ENCODE results near the gene VEPH1.

VEPH1 gene

DNA sequence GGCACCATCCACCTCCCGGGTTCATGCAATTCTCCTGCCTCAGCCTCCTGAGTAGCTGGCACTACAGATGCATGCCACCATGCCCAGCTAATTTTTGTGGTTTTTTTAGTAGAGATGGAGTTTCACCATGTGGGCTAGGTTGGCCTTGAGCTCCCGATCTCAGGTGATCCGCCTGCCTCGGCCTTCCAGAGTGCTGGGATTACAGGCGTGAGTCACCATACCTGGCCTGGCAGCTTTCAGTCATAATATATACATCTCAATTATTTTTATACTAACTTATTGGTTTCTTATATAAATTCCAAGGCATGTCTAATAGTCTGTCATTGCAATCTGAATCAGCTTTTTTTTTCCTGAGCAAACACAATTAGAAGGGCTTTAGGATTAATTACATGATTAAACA lies 269.3 kb downstream of the VEPH1 start:
- H3K36me3 ChIP-seq (ENCODE audit: control insufficient read depth, low read length) = no peaks in the 10 kb centered on the region
- H3K27me3 ChIP-seq (ENCODE audit: control insufficient read depth, low read length) = peaks cover 6% of the 10 kb centered on the region; the same call in 1 of the 2 replicates
- no peaks in the 10 kb centered on the region for H3K9me3 ChIP-seq (ENCODE audit: control insufficient read depth, insufficient read depth, low read length)
- no peaks in the 10 kb centered on the region for H4K20me1 ChIP-seq (ENCODE audit: control insufficient read depth, insufficient read depth, low read depth, low read length)
- H3K27ac ChIP-seq (ENCODE audit: low read depth, low read length) = no peak overlapping the region
- H3K79me2 ChIP-seq (ENCODE audit: control insufficient read depth, low read length) = no peaks in the 10 kb centered on the region
- TF ChIP-seq EZH2phosphoT487 (IDR thresholded peaks at IDR 0.05; ENCODE audit: borderline replicate concordance, low read length) = no peak
- TF ChIP-seq, protein P1, sequence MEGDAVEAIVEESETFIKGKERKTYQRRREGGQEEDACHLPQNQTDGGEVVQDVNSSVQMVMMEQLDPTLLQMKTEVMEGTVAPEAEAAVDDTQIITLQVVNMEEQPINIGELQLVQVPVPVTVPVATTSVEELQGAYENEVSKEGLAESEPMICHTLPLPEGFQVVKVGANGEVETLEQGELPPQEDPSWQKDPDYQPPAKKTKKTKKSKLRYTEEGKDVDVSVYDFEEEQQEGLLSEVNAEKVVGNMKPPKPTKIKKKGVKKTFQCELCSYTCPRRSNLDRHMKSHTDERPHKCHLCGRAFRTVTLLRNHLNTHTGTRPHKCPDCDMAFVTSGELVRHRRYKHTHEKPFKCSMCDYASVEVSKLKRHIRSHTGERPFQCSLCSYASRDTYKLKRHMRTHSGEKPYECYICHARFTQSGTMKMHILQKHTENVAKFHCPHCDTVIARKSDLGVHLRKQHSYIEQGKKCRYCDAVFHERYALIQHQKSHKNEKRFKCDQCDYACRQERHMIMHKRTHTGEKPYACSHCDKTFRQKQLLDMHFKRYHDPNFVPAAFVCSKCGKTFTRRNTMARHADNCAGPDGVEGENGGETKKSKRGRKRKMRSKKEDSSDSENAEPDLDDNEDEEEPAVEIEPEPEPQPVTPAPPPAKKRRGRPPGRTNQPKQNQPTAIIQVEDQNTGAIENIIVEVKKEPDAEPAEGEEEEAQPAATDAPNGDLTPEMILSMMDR (IDR thresholded peaks at IDR 0.05; ENCODE audit: low read depth, low read length, poor library complexity, severe bottlenecking) = no peak
- H3K9me2 ChIP-seq (replicated peaks; ENCODE audit: control insufficient read depth, low read length) = no peaks in the 10 kb centered on the region
- no peak overlapping the region for H3K4me3 ChIP-seq (ENCODE audit: low read length)
- no peaks in the 10 kb centered on the region for H3F3A ChIP-seq (ENCODE audit: control insufficient read depth, insufficient read depth)
- H3K4me1 ChIP-seq (ENCODE audit: control insufficient read depth, low read length) = no peaks in the 10 kb centered on the region
- no peak overlapping the region for H3K4me2 ChIP-seq (ENCODE audit: low read length)

DNA sequence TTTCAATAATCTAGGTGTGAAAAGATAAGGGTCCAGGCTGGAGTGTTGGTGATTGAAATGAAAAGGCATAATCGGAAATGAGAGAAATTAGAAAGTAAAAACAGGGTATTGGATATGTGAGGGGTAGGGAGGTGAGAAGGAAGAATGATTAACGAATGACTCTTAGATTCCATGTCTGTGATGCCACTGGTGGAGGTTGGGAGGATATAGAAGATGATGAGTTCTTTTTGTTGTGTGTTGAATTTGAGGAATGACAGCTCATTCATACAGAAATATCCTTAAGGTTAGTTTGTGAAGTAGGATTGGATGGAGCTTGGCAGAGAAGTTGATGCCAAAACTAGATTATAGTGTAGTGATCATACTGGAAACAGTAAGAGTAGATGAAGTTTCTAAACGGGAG lies 271.1 kb downstream of the VEPH1 start:
- TF ChIP-seq EZH2phosphoT487 (IDR thresholded peaks at IDR 0.05; ENCODE audit: borderline replicate concordance, low read length) = no peak
- TF ChIP-seq, protein P1 (IDR thresholded peaks at IDR 0.05; ENCODE audit: low read depth, low read length, poor library complexity, severe bottlenecking) = no peak
- Histone ChIP-seq H3K27me3 (ENCODE audit: control insufficient read depth, low read length) (peaks cover 4% of the 10 kb centered on the region; the same call in 1 of the 2 replicates), H3K9me3 (ENCODE audit: control insufficient read depth, insufficient read depth, low read length) (no peaks in the 10 kb centered on the region), H3K4me3 (ENCODE audit: low read length) (no peak overlapping the region), H3K4me1 (ENCODE audit: control insufficient read depth, low read length) (no peaks in the 10 kb centered on the region), H3K9me2 (replicated peaks; ENCODE audit: control insufficient read depth, low read length) (no peaks in the 10 kb centered on the region), H3F3A (ENCODE audit: control insufficient read depth, insufficient read depth) (no peaks in the 10 kb centered on the region), H3K79me2 (ENCODE audit: control insufficient read depth, low read length) (no peaks in the 10 kb centered on the region), H4K20me1 (ENCODE audit: control insufficient read depth, insufficient read depth, low read depth, low read length) (no peaks in the 10 kb centered on the region), H3K36me3 (ENCODE audit: control insufficient read depth, low read length) (no peaks in the 10 kb centered on the region), H3K27ac (ENCODE audit: low read depth, low read length) (no peak overlapping the region), H3K4me2 (ENCODE audit: low read length) (no peak overlapping the region)

DNA sequence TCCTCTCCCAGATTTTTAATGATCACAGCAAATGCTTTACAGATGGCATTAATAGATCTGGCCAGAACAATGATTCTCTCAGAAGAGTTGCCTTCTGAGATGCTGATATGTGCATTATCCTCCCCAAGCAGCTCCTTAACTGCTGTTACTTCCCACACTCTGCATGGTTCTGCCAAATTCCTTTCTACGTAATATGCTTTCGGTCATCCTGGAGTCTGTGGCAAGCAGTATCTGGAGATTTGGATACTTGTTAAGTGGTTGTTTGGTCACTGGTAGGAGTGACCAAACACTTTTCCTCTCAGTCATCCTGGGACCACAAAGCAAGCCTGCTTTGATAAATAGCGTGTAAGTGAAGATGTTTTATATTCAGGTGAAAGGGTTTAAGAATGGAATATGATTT lies 272.1 kb downstream of the VEPH1 start:
- TF ChIP-seq, protein P1 (IDR thresholded peaks at IDR 0.05; ENCODE audit: low read depth, low read length, poor library complexity, severe bottlenecking) = no peak
- no peak for TF ChIP-seq EZH2phosphoT487 (IDR thresholded peaks at IDR 0.05; ENCODE audit: borderline replicate concordance, low read length)
- no peak overlapping the region for H3K4me3 ChIP-seq (ENCODE audit: low read length)

More for the DNA sequence above, 272.1 kb downstream of the VEPH1 start:
- Histone ChIP-seq H3K9me3 (ENCODE audit: control insufficient read depth, insufficient read depth, low read length) (no peaks in the 10 kb centered on the region), H3K36me3 (ENCODE audit: control insufficient read depth, low read length) (no peaks in the 10 kb centered on the region), H3F3A (ENCODE audit: control insufficient read depth, insufficient read depth) (no peaks in the 10 kb centered on the region), H3K4me1 (ENCODE audit: control insufficient read depth, low read length) (no peaks in the 10 kb centered on the region), H3K27ac (ENCODE audit: low read depth, low read length) (no peak overlapping the region), H3K4me2 (ENCODE audit: low read length) (no peak overlapping the region), H3K9me2 (replicated peaks; ENCODE audit: control insufficient read depth, low read length) (no peaks in the 10 kb centered on the region), H3K79me2 (ENCODE audit: control insufficient read depth, low read length) (no peaks in the 10 kb centered on the region), H4K20me1 (ENCODE audit: control insufficient read depth, insufficient read depth, low read depth, low read length) (no peaks in the 10 kb centered on the region), H3K27me3 (ENCODE audit: control insufficient read depth, low read length) (peaks cover 4% of the 10 kb centered on the region; the same call in 1 of the 2 replicates)

All from DOHH2 (cell line).